ENCODE results near the gene TAF8. TPM values are rescaled to one million over a fixed set of nuclear protein-coding genes. Genes with fewer than 3 reads are reported as not detected.

TAF8 gene
- total RNA-seq, 2 experiments from 2014 or later: 40.0 to 42.3 TPM

- CTCF ChIA-PET: interaction anchor here (0.9 to 3.1 kb wide), 7 partner anchors 13 to 107 kb away, joined by 3 to 12 read pairs (median 6); partner anchors contain the start of genes BYSL and MED20
- no peak for DNase-seq
- TF ChIP-seq CTCF (IDR thresholded peaks at IDR 0.05): no peak
- H3K27me3 Mint-ChIP-seq: no peaks in the 10 kb centered on the region
- H3K9me3 Mint-ChIP-seq: peaks cover 2% of the 10 kb centered on the region
- peak overlapping the region; percentile 71 for H3K4me3 Mint-ChIP-seq
- H3K4me1 Mint-ChIP-seq (ENCODE audit: low read depth): peaks cover 82% of the 10 kb centered on the region
- peaks cover 30% of the 10 kb centered on the region for H3K36me3 Mint-ChIP-seq (ENCODE audit: low read depth)
- POLR2A ChIA-PET: interaction anchor here (0.7 to 3.7 kb wide), 14 partner anchors 8 to 92 kb away, joined by 3 to 19 read pairs (median 4); partner anchors contain the start of gene CCND3
- ATAC-seq: peak; percentile 16
- H3K27ac Mint-ChIP-seq: peak overlapping the region; percentile 98
- intact Hi-C loops (cut with micrococcal nuclease): no loop called here
These were observed 21.9 kb upstream of the TAF8 start for GRCh38 chr6:42028234-42029061.

- peak overlapping the region; percentile 71 for H3K4me3 Mint-ChIP-seq
- ChIA-PET POLR2A (interaction anchor here (0.9 to 3.7 kb wide), 12 partner anchors 8 to 93 kb away, joined by 3 to 19 read pairs (median 4); partner anchors contain the start of gene CCND3), CTCF (interaction anchor here (1.3 to 3.1 kb wide), 5 partner anchors 12 to 108 kb away, joined by 6 to 12 read pairs (median 6); partner anchors contain the start of genes BYSL and MED20)
- no peaks in the 10 kb centered on the region for H3K27me3 Mint-ChIP-seq
- intact Hi-C loops (cut with micrococcal nuclease): no loop called here
- peaks cover 30% of the 10 kb centered on the region for H3K36me3 Mint-ChIP-seq (ENCODE audit: low read depth)
- H3K4me1 Mint-ChIP-seq (ENCODE audit: low read depth): peaks cover 77% of the 10 kb centered on the region
- H3K9me3 Mint-ChIP-seq: peaks cover 2% of the 10 kb centered on the region
- no peak for ATAC-seq
- peak overlapping the region; percentile 98 for H3K27ac Mint-ChIP-seq
- TF ChIP-seq CTCF (IDR thresholded peaks at IDR 0.05): no peak
- DNase-seq: no peak
These were observed 21.1 kb upstream of the TAF8 start for GRCh38 chr6:42029062-42029685.

GRCh38 chr6:42029881-42030280, 20.4 kb upstream of the TAF8 start:
- TF ChIP-seq CTCF (IDR thresholded peaks at IDR 0.05): no peak
- H3K4me3 Mint-ChIP-seq: peak overlapping the region; percentile 54
- H3K36me3 Mint-ChIP-seq (ENCODE audit: low read depth): peaks cover 32% of the 10 kb centered on the region

GRCh38 chr6:42030585-42031506, 19.5 kb upstream of the TAF8 start:
- intact Hi-C loops (cut with micrococcal nuclease): no loop called here

More at GRCh38 chr6:42029881-42030280, 20.4 kb upstream of the TAF8 start:
- H3K27ac Mint-ChIP-seq: peak overlapping the region; percentile 98
- peaks cover 2% of the 10 kb centered on the region for H3K9me3 Mint-ChIP-seq
- intact Hi-C loops (cut with micrococcal nuclease): no loop called here
- no peaks in the 10 kb centered on the region for H3K27me3 Mint-ChIP-seq
- H3K4me1 Mint-ChIP-seq (ENCODE audit: low read depth): peaks cover 78% of the 10 kb centered on the region
- DNase-seq: no peak
- POLR2A ChIA-PET: interaction anchor here (1.0 to 3.7 kb wide), 5 partner anchors 10 to 91 kb away, joined by 3 to 19 read pairs (median 6); no protein-coding TSS in a partner anchor
- CTCF ChIA-PET: interaction anchor here (1.7 to 3.1 kb wide), 3 partner anchors 11 to 109 kb away, joined by 5 to 12 read pairs (median 6); partner anchors contain the start of genes BYSL and MED20
- ATAC-seq: no peak

More at GRCh38 chr6:42030585-42031506, 19.5 kb upstream of the TAF8 start:
- ChIA-PET POLR2A (interaction anchor here (0.6 to 3.7 kb wide), 8 partner anchors 9 to 92 kb away, joined by 3 to 19 read pairs (median 4); no protein-coding TSS in a partner anchor), CTCF (interaction anchor here (0.7 to 3.1 kb wide), 4 partner anchors 11 to 110 kb away, joined by 3 to 12 read pairs (median 6); partner anchors contain the start of genes BYSL and MED20)
- peaks cover 76% of the 10 kb centered on the region for H3K4me1 Mint-ChIP-seq (ENCODE audit: low read depth)
- peak overlapping the region; percentile 54 for H3K4me3 Mint-ChIP-seq
- H3K9me3 Mint-ChIP-seq: peaks cover 2% of the 10 kb centered on the region
- no peak for TF ChIP-seq CTCF (IDR thresholded peaks at IDR 0.05)
- peaks cover 26% of the 10 kb centered on the region for H3K36me3 Mint-ChIP-seq (ENCODE audit: low read depth)
- ATAC-seq (peak; percentile 58), DNase-seq (peak; percentile 87)
- peak overlapping the region; percentile 98 for H3K27ac Mint-ChIP-seq
- no peaks in the 10 kb centered on the region for H3K27me3 Mint-ChIP-seq

All from activated CD8-positive, alpha-beta T cell treated with anti-CD3 and anti-CD28 coated beads for 36 hours (primary cell).